Activated B cell treated with CpG ODN at 0.5 μM for 24 hours (primary cell): Measurements from ENCODE around the gene ATP6V1G3. TPM values are rescaled to one million over a fixed set of nuclear protein-coding genes. Genes with fewer than 3 reads are reported as not detected.
A peak's percentile ranks its signal among the peaks of the same experiment; 100 is the strongest.

ENCODE experiments used
- ATAC-seq: fragments of 200-7000 bp; cut with Tn5 transposase; one replicate; pipeline ENCODE4 v1.10.0; 2021; ENCODE audit warnings: low read depth, mild to moderate bottlenecking, moderate library complexity
- CTCF ChIA-PET: fragments of 350-600 bp; sonication (Branson Sonifier 250); formaldehyde crosslinking; loops from one replicate; lab custom pipeline; 2021; ENCODE audit warnings: antibody characterized with exemption; lab: Charles Lee
- POLR2A ChIA-PET: fragments of 350-600 bp; sonication (Branson Sonifier 250); formaldehyde crosslinking; loops from one replicate; lab custom pipeline; 2021; ENCODE audit warnings: antibody characterized with exemption; lab: Charles Lee
- DNase-seq: peaks from one replicate; pipeline ENCODE4 v3.0.0; 2022
- H3K27ac Mint-ChIP-seq: one replicate; pipeline ENCODE4 v1.8.0; 2020; ENCODE audit warnings: mixed read lengths
- H3K27me3 Mint-ChIP-seq: one replicate; pipeline ENCODE4 v1.8.0; 2021; ENCODE audit warnings: mixed read lengths
- H3K36me3 Mint-ChIP-seq: one replicate; pipeline ENCODE4 v1.8.0; 2021; ENCODE audit warnings: low read depth, mixed read lengths
- H3K4me1 Mint-ChIP-seq: one replicate; pipeline ENCODE4 v1.8.0; 2021; ENCODE audit warnings: mixed read lengths
- H3K4me3 Mint-ChIP-seq: one replicate; pipeline ENCODE4 v1.8.0; 2020; ENCODE audit warnings: mild to moderate bottlenecking, mixed read lengths
- H3K9me3 Mint-ChIP-seq: one replicate; pipeline ENCODE4 v1.8.0; 2020; ENCODE audit warnings: mixed read lengths
- intact Hi-C: fragments of 100-400 bp; cut with micrococcal nuclease; formaldehyde crosslinking; loops from one replicate; pipeline ENCODE4 v1.15.1; 2024
- total RNA-seq: library from RNA; stranded (reverse); gene quantifications from 2 replicates; pipeline ENCODE4 v1.2.3, GENCODE V29; 2022
- TF ChIP-seq, protein P1 (sequence below): fragments of 200-600 bp; IDR thresholded peaks from one replicate; pipeline ENCODE4 v1.8.0; 2022; ENCODE audit warnings: antibody characterized with exemption, mild to moderate bottlenecking

The ATP6V1G3 gene
- total RNA-seq, 1 donor from 2014 or later: not detected

DNA sequence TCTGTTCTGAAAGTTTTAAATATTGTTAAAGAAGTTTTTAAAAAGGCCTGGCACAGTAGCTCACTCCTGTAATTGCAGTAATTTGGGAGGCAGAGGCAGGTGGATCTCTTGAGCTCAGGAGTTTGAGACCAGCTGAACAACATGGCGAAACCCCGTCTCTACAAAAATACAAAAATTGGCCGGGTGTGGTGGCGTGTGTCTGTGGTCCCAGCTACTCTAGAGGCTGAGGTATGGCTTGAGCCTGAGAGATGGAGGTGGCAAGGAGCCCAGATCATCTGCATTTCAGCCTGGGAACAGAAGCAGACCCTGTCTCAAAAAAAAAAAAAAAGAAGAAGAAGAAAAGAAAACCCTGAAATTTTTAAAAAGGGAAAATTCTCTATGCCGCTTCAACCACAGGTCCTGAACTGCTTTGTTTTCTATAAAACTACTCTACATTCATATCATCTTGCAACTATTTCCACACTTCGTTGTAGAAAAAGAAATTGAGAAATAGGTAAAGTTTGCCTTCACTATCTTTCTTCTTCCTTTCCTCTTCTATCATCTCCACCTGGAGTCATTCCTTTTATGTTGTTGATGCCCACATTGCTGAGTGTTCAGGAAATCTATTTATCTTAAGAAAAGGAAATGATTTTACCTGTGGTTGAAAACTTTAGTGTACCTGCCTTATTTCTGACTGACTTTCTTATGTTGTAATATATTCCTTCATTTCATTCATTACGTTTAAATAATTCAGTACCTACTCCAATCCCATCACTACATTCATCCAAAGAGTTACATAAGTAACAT lies 1.7 kb downstream of the ATP6V1G3 start:
- CTCF ChIA-PET: interaction anchor here (0.9 to 1.1 kb wide), 2 partner anchors 83 to 147 kb away, joined by 3 read pairs; no protein-coding TSS in a partner anchor
- Mint-ChIP-seq H3K27me3 (no peaks in the 10 kb centered on the region), H3K4me3 (peak overlapping the region; percentile 65), H3K9me3 (no peaks in the 10 kb centered on the region), H3K27ac (peak overlapping the region; percentile 88), H3K4me1 (peaks cover 88% of the 10 kb centered on the region), H3K36me3 (no peaks in the 10 kb centered on the region)
- intact Hi-C loops: loop anchor here (1.0 to 10.0 kb wide), 4 partner anchors 11 to 956 kb away; partner anchors contain the start of gene NEK7
- DNase-seq: no peak
- no peak for ATAC-seq
- POLR2A ChIA-PET: interaction anchor here (0.6 to 1.3 kb wide), 4 partner anchors 11 to 143 kb away, joined by 3 to 11 read pairs (median 3); no protein-coding TSS in a partner anchor
- TF ChIP-seq, protein P1, sequence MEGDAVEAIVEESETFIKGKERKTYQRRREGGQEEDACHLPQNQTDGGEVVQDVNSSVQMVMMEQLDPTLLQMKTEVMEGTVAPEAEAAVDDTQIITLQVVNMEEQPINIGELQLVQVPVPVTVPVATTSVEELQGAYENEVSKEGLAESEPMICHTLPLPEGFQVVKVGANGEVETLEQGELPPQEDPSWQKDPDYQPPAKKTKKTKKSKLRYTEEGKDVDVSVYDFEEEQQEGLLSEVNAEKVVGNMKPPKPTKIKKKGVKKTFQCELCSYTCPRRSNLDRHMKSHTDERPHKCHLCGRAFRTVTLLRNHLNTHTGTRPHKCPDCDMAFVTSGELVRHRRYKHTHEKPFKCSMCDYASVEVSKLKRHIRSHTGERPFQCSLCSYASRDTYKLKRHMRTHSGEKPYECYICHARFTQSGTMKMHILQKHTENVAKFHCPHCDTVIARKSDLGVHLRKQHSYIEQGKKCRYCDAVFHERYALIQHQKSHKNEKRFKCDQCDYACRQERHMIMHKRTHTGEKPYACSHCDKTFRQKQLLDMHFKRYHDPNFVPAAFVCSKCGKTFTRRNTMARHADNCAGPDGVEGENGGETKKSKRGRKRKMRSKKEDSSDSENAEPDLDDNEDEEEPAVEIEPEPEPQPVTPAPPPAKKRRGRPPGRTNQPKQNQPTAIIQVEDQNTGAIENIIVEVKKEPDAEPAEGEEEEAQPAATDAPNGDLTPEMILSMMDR: no peak

DNA sequence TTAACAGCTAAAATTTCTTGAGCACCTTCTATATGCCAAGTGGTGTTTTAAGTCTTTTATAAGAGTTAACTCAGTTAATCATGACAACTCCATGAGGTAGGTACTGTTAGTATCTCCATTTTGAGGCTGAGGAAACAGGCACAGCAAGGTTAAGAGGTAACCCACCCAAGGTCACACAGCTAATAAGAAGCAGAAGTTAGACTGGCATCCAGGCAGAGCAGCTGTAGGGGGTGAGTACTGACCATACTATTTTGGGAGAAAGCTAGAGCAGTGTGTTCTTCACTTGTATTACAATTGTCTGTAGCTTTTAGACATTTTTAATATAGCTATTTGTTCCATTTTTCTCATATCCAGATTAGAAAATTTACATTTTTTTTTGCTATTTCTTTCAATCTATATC lies 4.8 kb downstream of the ATP6V1G3 start:
- CTCF ChIA-PET: interaction anchor here (1.1 to 1.6 kb wide), 5 partner anchors 10 to 146 kb away, joined by 3 to 7 read pairs (median 3); no protein-coding TSS in a partner anchor
- no peaks in the 10 kb centered on the region for H3K27me3 Mint-ChIP-seq
- POLR2A ChIA-PET: interaction anchor here (0.6 to 2.5 kb wide), 9 partner anchors 8 to 144 kb away, joined by 3 to 7 read pairs (median 5); no protein-coding TSS in a partner anchor
- peaks cover 83% of the 10 kb centered on the region for H3K4me1 Mint-ChIP-seq
- ATAC-seq (peak; percentile 68), DNase-seq (no peak)
- peak overlapping the region; percentile 12 for H3K4me3 Mint-ChIP-seq
- H3K27ac Mint-ChIP-seq: peak overlapping the region; percentile 72
- H3K36me3 Mint-ChIP-seq: no peaks in the 10 kb centered on the region
- peaks cover 2% of the 10 kb centered on the region for H3K9me3 Mint-ChIP-seq
- intact Hi-C loops: loop anchor here (1.0 to 10.0 kb wide), 3 partner anchors 8 to 959 kb away; partner anchors contain the start of gene NEK7
- TF ChIP-seq, protein P1: no peak

DNA sequence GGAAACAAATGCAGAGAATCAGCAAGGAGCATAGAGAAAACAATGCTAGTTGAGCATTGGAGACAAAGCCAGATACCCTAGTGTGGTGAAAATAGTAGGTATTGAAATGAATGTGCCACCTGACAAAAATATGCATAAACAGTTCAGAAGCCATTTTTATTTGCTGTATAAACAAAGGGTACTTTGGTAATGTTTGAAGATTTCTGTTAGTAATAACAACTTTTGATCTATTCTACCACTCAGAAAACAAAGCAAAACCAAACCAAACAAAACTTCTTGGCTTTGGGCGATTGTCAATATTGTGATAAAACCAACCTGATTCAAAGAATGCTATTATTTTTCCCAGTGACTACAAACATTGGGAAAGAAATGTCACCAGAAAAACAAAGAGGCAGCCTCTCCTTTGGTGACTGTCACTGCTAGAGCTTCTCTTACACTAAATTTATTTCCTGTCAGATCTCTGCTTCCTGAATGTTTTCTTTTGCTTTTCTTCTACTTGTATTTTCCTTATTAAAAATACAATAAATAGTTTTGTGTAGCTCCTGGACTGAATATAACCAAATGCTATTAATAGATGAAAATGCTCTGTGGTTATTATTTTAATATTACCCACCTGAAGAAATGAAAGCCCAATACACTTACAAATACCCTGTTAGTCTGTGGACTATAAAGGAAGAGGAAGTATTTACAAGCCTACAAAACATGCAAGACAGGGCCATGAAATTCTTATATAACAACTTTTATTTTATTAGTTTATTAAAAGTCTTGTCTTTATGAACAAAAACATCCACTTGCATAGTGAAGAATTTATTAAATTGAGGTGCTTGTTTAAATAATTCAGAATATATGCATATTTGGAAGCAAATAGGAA lies 5.7 kb downstream of the ATP6V1G3 start:
- Mint-ChIP-seq H3K4me3 (peak overlapping the region; percentile 55), H3K9me3 (peaks cover 2% of the 10 kb centered on the region), H3K27me3 (no peaks in the 10 kb centered on the region), H3K27ac (peak overlapping the region; percentile 80), H3K36me3 (no peaks in the 10 kb centered on the region), H3K4me1 (peaks cover 84% of the 10 kb centered on the region)
- TF ChIP-seq, protein P1: no peak
- ATAC-seq (peak; percentile 56), DNase-seq (no peak)
- ChIA-PET CTCF (no interaction called here), POLR2A (interaction anchor here (1.2 to 2.5 kb wide), 4 partner anchors 9 to 64 kb away, joined by 4 to 7 read pairs (median 4); no protein-coding TSS in a partner anchor)
- intact Hi-C loops: loop anchor here (1.0 to 10.0 kb wide), 3 partner anchors 9 to 960 kb away; partner anchors contain the start of gene NEK7

DNA sequence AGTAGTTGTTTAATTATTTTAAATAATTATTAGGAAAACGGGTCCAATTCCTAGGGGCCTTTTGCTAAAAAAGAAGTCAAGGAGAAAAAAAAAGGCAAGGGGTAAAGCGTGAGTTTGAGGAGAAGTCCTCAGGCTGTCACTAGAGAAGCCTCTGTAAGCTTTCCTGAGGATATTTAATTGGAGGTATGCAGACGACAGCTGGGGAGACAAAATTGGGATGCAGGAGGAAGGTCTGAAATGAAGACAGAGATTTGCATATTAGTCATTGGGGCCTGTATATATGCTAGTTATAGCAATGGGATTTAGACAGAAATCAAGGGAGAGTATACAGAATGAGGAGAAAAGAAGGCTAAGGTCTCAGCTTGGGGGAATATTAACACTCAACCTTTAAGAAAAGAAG lies 8.6 kb downstream of the ATP6V1G3 start:
- peaks cover 60% of the 10 kb centered on the region for H3K4me1 Mint-ChIP-seq
- DNase-seq (no peak), ATAC-seq (no peak)
- ChIA-PET CTCF (no interaction called here), POLR2A (interaction anchor here (0.7 kb wide), 1 partner anchor 37 kb away, joined by 4 read pairs; no protein-coding TSS in a partner anchor)
- TF ChIP-seq, protein P1: no peak
- no peaks in the 10 kb centered on the region for H3K27me3 Mint-ChIP-seq
- H3K36me3 Mint-ChIP-seq: no peaks in the 10 kb centered on the region
- H3K4me3 Mint-ChIP-seq: no peak overlapping the region
- H3K27ac Mint-ChIP-seq: peak overlapping the region; percentile 30
- intact Hi-C loops: loop anchor here (10.0 kb wide), 1 partner anchor 963 kb away; no protein-coding TSS in a partner anchor
- H3K9me3 Mint-ChIP-seq: peaks cover 2% of the 10 kb centered on the region
